ENCODE measurements around the gene MMP8. TPM values are rescaled to one million over a fixed set of nuclear protein-coding genes. Genes with fewer than 3 reads are reported as not detected.
A peak's percentile ranks its signal among the peaks of the same experiment; 100 is the strongest.

MMP8 gene
- total and polyA plus RNA-seq, 9 of the 15 experiments (the other 6 are each of a cell fraction or from before 2014, with no cell fraction given), result not detected

DNA sequence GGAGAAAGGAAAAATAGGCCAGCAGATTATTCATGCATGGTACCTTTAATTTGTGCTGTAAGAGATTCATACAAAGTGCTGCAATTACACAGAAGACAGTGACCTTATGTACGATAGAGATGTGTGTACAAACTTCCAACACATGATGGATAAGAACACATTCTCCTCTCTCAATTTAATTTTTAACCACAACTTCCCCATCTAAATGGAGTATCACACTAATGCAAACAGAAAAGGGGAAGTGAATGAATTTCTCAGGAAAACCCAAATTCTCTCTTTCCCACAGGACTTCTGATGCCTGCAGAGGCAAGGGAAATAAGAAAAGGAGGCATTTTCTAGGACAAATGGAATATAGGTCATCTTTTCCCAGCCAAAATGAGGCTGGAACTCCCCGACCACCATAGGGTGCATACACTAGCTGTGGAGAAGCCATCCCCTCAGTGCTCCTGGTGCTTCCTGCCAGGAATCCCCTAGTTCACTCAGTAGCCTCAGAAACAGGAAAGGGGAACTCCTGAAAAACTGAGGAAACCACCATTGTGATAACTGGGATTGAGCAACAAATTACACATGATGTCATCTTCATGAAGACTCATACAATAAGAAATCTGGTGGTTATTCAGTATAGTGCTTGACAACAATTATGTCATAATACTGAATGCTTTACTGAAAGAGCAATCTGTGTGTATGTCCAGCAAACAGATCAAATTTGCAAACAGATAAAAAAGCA is 33.2 kb upstream of the MMP8 start:
- H3K9ac ChIP-seq (ENCODE audit: insufficient read depth in 1 of 2, low read depth in 2 of 2, low read length in 2 of 2), result no peak overlapping the region
- no peaks in the 10 kb centered on the region for H4K20me1 ChIP-seq (replicated peaks; ENCODE audit: control insufficient read depth, insufficient read depth, low read length)
- TF ChIP-seq CEBPG (CRISPR knock-in tag; IDR thresholded peaks at IDR 0.05) (no peak), CEBPG (tag; conservative IDR thresholded peaks at IDR 0.05 in 1 of 2, IDR thresholded peaks at IDR 0.05 in 1 of 2) (peak; percentile 32 to 47; a peak in 1 of 4 replicates), PHB (CRISPR knock-in tag; IDR thresholded peaks at IDR 0.05) (no peak), SPI1 (IDR thresholded peaks at IDR 0.05; ENCODE audit: borderline replicate concordance, low read depth, low read length) (peak; percentile 51; the same call in 1 of the 2 replicates)
- no peak overlapping the region for H3K4me3 ChIP-seq
- no peak overlapping the region for H3K27ac ChIP-seq (ENCODE audit: extremely low read depth, low read depth, low read length)
- ATAC-seq, result no peak
- ChIA-PET CTCF (ENCODE audit: low intra/inter-chr PET ratio) (no interaction called here), POLR2A (no interaction called here)
- no peaks in the 10 kb centered on the region for H3K4me1 ChIP-seq (replicated peaks in 1 of 2; ENCODE audit: control insufficient read depth in 2 of 2, insufficient read depth in 2 of 2, low read length in 2 of 2)
- no peak overlapping the region for H3K4me2 ChIP-seq (ENCODE audit: insufficient read depth, low read length)
- H3K27me3 ChIP-seq (ENCODE audit: control insufficient read depth in 2 of 2, insufficient read depth in 2 of 2, low read length in 2 of 2), result no peaks in the 10 kb centered on the region
- no peak for DNase-seq (ENCODE audit: extremely low read depth in 1 of 4, low spot score in 3 of 4)
- no peaks in the 10 kb centered on the region for H3K79me2 ChIP-seq (ENCODE audit: control insufficient read depth, insufficient read depth, low read length)
- H3K9me1 ChIP-seq (ENCODE audit: control insufficient read depth, insufficient read depth, low read length), result no peaks in the 10 kb centered on the region
- no peaks in the 10 kb centered on the region for H3K36me3 ChIP-seq (ENCODE audit: control insufficient read depth, insufficient read depth, low read length)
- in situ Hi-C loops (cut with MboI) (no loop called here), intact Hi-C loops (cut with micrococcal nuclease) (no loop called here)
- no TSS peak for BruUV-seq (replicated peaks)
- no peak for FAIRE-seq
- H3K9me3 ChIP-seq (replicated peaks; ENCODE audit: control insufficient read depth, insufficient read depth, low read depth, low read length), result no peaks in the 10 kb centered on the region
- no peak overlapping the region for H2AFZ ChIP-seq (ENCODE audit: low read depth, low read length)
- 0% methylated on average over 2 of the region's 2 CpGs for WGBS (ENCODE audit: insufficient coverage, low coverage, missing lambda C conversion rate)

- H4K20me1 ChIP-seq (replicated peaks; ENCODE audit: control insufficient read depth, insufficient read depth, low read length), result no peaks in the 10 kb centered on the region
- in situ Hi-C loops (cut with MboI) (no loop called here), intact Hi-C loops (cut with micrococcal nuclease) (no loop called here)
- no peak for ATAC-seq
- no peak overlapping the region for H2AFZ ChIP-seq (ENCODE audit: low read depth, low read length)
- no peak overlapping the region for H3K4me3 ChIP-seq
- DNase-seq (ENCODE audit: extremely low read depth in 1 of 4, low spot score in 3 of 4), result no peak
- H3K27ac ChIP-seq (ENCODE audit: extremely low read depth, low read depth, low read length), result no peak overlapping the region
- H3K9me3 ChIP-seq (replicated peaks; ENCODE audit: control insufficient read depth, insufficient read depth, low read depth, low read length), result no peaks in the 10 kb centered on the region
- no peaks in the 10 kb centered on the region for H3K36me3 ChIP-seq (ENCODE audit: control insufficient read depth, insufficient read depth, low read length)
- ChIA-PET CTCF (ENCODE audit: low intra/inter-chr PET ratio) (no interaction called here), POLR2A (no interaction called here)
- H3K27me3 ChIP-seq (ENCODE audit: control insufficient read depth in 2 of 2, insufficient read depth in 2 of 2, low read length in 2 of 2), result no peaks in the 10 kb centered on the region
- 0% methylated on average over 1 of the region's 1 CpG for WGBS (ENCODE audit: insufficient coverage, low coverage, missing lambda C conversion rate)
- no peak for FAIRE-seq
- BruUV-seq (replicated peaks), result no TSS peak
- no peaks in the 10 kb centered on the region for H3K9me1 ChIP-seq (ENCODE audit: control insufficient read depth, insufficient read depth, low read length)
- TF ChIP-seq ELF4 (CRISPR knock-in tag; IDR thresholded peaks at IDR 0.05) (no peak), ZNF57 (CRISPR knock-in tag; IDR thresholded peaks at IDR 0.05) (no peak), ZNF79 (CRISPR knock-in tag; IDR thresholded peaks at IDR 0.05; ENCODE audit: low read depth) (no peak), HNRNPL (IDR thresholded peaks at IDR 0.05; ENCODE audit: low read depth, low read length) (no peak), GABPB2 (CRISPR knock-in tag; conservative IDR thresholded peaks at IDR 0.05) (no peak), CBFA2T3 (IDR thresholded peaks at IDR 0.05) (no peak), E2F8 (IDR thresholded peaks at IDR 0.05; ENCODE audit: low read depth, partially characterized antibody) (no peak), ERF (CRISPR knock-in tag; IDR thresholded peaks at IDR 0.05) (no peak), EP300 (IDR thresholded peaks at IDR 0.05; ENCODE audit: low read length) (no peak), NCOA4 (IDR thresholded peaks at IDR 0.05; ENCODE audit: partially characterized antibody) (no peak)
- no peak overlapping the region for H3K4me2 ChIP-seq (ENCODE audit: insufficient read depth, low read length)
- H3K4me1 ChIP-seq (replicated peaks in 1 of 2; ENCODE audit: control insufficient read depth in 2 of 2, insufficient read depth in 2 of 2, low read length in 2 of 2), result no peaks in the 10 kb centered on the region
- H3K9ac ChIP-seq (ENCODE audit: insufficient read depth in 1 of 2, low read depth in 2 of 2, low read length in 2 of 2), result no peak overlapping the region
- H3K79me2 ChIP-seq (ENCODE audit: control insufficient read depth, insufficient read depth, low read length), result no peaks in the 10 kb centered on the region
These were observed 28.5 kb upstream of the MMP8 start for GRCh38 chr11:102753267-102753666.

All from K562 (cell line).